Activated naive CD8-positive, alpha-beta T cell treated with anti-CD3 and anti-CD28 coated beads, Interleukin-2, amount 50 U/mL, for 16 hours (primary cell): ENCODE results near the gene SYPL2.
"Not testable (repeated sequence)": the region's sequence is repeated elsewhere in the genome, so short reads cannot be mapped to it uniquely, and the experiment has no call there.

Source experiments
- DNase-seq: peaks from one replicate; pipeline ENCODE4 v3.0.0-alpha.2; 2020; ENCODE audit warnings: low read depth, low spot score

SYPL2 gene

DNA sequence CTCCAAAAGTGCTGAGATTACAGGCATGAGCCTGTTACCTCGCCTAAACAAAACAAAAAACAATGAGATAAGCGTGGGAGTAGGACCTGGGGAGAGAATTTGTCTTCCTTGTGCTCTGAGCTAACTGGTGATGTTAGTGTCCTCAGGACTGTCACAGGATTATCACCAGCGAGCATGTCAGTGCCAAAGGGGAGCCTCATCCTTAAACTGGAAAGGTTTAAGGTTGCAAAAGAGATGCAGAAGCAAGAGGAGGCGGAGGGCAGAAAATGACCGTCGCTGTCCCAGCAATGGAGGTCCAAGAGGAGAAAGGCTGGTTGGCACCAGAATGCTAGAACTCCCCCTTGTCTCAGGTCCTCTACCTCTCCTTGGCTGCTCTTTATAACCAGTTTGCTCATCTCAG lies 3.9 kb downstream of the SYPL2 start:
- DNase-seq: no peak

DNA sequence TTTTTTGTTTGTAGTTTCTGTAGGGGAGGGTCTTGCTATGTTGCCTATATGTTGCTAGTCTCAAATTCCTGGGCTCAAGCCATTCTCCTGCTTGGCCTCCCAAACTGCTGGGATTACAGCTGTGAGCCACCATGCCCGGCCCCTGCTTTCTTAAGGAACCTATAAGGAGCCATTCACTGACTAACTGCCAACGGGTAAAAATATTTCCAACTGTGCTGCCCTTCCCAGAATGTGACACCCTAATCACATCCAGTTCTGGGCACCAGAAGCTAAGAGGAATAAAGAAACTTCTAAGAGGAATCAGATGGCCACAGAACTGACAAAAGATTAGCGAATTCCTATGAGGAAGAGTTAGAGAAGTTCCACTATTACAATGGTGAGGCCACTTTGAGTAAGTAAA lies 6.4 kb downstream of the SYPL2 start:
- no peak for DNase-seq

DNA sequence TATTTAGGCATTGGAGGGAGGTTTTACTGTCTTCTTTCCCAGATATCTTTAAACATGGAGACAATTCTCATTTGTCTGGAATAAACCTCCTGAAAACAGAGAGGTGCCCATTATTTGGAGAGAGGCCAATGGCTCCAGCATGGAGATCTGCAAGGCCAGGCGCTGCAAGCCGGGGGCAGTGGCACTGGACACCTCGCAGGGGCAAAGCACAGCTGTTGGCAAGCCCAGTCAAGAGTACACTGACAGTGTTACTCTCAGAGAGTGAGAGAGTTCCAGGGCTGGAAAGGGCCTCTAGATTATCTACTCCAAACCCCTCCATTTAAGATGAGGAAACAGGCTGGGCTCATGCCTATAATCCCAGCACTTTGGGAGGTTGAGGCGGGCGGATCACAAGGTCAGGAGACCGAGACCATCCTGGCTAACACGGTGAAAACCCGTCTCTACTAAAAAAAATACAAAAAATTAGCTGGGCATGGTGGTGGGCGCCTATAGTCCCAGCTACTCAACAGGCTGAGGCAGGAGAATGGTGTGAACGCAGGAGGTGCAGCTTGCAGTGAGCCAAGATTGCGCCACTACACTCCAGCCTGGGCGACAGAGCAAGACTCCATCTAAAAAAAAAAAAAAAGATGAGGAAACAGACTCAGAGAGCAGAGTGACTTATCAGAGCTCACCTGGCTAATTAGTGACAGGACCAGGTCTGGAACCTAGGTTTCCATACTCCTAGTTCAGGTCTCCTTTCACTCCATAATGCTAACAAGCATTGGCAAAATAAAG lies 7.1 kb downstream of the SYPL2 start:
- not testable (repeated sequence) for DNase-seq

DNA sequence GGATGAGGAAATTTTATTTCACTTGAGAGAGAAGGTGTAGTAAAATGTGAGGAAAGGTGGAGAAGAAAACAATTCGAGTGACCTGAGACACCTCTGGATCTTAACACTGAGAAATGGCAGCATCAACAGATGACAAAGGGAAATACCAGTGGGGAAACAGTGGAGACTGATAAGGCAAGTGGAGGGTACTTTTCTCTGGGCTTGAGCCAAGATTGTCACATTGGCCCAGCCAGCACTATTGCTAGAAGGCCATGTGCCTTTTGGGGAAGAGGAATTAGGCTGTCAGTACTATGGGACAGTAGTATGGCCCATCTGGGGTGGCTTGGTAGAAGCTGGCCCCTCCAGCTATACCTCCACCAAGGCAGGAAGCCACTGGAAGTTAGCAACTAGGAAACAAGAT lies 8.4 kb downstream of the SYPL2 start:
- no peak for DNase-seq

DNA sequence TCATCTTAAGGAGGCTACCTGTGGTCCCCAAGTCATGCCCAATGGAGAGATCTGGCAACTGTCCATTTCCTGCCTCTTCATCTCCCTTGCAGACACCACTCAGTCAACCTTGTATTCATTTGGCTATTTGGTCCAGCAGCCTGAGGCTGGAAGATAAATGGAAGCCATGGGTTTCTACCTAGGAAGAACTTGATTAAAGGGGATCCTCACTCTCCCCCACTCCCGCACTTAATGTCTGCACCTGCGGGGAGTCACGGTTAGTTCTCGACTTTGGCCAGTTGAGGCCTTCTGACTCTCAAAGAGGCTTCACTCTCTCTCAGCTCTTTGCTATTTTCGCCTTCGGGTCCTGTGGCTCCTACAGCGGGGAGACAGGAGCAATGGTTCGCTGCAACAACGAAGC lies 8.9 kb downstream of the SYPL2 start:
- DNase-seq: no peak

DNA sequence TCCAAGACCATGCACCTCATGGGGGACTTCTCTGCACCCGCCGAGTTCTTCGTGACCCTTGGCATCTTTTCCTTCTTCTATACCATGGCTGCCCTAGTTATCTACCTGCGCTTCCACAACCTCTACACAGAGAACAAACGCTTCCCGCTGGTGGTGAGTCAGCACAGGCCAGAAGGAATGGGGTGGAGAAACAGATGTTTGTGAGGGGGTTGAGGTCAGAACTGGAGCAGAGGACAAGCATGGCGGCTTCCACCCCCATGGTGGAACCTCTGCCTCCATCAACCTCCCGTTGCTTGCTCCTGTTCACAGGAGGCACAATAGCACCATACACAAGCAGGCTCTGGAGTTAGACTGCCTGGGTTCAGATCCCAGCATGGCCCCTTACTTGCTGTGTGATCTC lies 10.5 kb downstream of the SYPL2 start:
- no peak for DNase-seq

DNA sequence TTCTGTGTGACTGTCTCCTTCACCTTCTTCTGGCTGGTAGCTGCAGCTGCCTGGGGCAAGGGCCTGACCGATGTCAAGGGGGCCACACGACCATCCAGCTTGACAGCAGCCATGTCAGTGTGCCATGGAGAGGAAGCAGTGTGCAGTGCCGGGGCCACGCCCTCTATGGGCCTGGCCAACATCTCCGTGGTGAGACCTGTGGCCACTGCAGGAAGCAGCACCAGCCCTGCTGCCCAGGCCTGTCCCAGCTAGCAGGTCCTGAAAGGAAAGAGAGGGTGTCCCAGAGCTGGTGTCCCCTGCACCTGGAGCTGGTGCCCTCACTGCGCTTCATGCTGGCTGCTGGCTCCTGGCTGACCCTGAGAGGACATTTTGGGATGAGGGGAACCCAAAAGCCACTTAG lies 11.5 kb downstream of the SYPL2 start:
- DNase-seq: no peak

DNA sequence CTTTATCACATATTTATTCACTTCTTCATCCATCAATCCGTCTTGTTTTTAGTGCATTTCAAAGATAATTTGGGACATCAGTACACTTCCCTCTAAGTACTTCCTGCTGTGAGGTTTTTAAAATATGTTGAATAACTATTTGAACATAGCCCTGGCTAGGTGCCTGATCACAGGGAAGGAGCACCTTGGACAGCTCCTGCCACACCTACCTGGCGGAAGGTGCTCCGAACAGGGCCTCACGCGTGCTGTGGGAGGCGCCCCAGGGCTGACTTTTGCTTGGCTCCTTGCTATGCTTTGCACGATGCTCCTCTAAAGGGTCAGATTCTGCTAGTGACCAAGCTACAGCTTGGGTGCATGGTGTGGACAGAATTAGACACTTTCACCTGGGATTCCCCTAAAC lies 12.5 kb downstream of the SYPL2 start:
- DNase-seq: no peak

DNA sequence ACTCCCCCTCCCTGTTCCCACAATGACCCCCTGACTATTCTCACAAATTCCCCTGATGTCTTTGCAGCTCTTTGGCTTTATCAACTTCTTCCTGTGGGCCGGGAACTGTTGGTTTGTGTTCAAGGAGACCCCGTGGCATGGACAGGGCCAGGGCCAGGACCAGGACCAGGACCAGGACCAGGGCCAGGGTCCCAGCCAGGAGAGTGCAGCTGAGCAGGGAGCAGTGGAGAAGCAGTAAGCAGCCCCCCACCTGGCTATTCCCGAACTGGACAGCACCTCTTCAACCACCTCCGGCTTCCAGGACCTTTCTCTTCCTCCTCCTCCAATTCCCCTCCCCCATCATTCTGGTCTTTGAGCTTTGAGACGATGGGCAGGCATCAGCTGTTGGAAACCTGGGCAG lies 13.0 kb downstream of the SYPL2 start:
- DNase-seq: no peak

DNA sequence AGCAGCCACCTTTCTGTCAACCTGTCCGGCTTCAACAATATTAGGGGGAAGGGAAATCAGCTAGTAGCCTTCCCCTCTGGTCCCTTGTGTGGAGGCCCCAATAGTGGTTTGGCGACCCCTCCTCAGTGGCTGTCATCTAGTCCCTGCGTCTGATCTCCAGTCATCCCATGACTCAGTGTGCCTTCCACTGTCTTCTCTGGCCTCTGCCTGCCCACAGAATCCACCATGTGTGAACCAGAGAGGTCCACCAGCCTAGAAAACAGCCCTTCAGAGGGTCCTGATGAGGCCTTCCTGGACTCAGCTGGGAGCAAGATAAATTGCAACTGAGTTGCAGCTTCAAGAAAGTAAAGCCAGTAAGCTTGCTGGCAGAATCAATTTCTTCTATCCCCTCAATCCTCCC lies 13.6 kb downstream of the SYPL2 start:
- DNase-seq: no peak

DNA sequence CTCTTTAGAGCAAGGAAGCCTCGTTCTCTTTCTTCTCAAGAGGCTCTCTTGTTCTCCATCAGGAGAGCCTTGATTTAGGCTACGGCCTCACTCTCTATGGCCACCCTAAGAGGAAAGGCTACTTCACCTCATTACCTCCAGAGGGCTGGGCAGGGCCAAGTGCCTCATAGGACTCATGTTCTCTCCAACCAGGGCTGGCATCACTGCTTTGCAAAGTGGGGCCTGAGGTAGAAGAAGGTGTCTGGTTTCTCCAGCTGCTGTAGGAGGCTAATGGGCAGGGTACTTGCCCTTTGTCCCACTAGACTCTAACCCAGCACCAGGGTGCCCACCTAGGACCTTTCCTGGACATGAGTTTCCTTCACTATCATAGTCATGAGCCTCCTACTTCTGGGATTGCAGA lies 15.3 kb downstream of the SYPL2 start:
- DNase-seq: no peak

DNA sequence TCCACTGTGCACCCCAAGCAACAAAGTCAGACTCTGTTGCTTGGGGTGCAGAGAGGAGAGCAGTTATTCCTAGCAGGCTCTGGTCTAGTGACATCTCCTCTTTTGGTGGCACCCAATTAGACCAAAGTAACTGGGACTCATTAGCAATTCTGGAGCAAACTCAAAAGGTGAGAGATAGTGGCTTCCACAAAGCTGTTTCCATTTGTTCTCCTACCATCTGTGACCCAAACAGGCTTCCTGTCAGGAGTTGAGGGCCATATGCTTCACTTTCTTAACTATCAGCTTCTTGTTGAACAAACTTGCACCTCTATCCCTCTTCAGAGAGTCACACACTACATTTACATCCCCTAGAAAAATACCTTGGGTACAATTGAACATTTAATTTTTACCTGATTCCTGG lies 15.9 kb downstream of the SYPL2 start:
- no peak for DNase-seq

DNA sequence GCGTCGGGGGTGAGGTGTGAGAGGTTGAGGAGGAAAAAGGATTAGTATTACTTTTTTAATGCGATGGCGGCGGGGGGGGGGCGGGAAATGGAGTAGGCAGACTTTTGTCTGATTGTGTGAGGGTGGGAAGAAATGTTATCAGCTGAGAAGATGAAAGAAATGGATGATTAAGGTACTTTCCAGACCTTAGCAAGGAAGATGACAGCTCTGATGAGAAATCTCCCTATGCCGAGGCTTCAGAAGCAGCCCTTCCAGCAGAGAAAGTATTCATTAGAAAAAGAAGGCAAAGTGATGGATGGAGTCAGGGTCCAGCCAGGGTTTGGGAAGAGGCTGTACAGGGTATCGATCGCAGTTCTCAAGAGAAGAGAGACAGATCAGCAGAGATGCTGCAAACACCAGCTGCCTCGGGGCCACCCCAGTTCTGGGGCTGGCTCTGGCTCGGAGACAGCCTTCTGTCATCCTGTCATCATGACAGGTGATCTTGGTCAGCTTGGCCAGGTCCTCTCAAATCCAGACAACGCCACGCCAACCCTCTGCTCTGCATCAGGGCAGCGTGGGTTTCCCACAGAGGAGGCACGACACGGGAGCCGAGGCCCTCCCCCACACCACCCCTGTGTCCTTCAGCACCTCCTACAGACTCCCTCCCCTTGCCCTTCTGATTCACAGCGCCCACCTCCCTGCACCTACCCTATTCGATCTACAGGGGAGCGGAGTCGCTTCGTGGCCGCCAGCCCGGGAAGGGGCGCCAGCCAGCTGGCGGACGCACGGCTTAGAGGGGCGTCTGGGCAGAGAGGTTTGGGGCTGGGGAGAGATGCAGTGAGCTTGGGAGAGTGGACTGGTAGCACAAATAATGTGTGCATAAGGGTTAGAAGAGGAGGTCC lies 16.7 kb downstream of the SYPL2 start:
- DNase-seq: no peak

DNA sequence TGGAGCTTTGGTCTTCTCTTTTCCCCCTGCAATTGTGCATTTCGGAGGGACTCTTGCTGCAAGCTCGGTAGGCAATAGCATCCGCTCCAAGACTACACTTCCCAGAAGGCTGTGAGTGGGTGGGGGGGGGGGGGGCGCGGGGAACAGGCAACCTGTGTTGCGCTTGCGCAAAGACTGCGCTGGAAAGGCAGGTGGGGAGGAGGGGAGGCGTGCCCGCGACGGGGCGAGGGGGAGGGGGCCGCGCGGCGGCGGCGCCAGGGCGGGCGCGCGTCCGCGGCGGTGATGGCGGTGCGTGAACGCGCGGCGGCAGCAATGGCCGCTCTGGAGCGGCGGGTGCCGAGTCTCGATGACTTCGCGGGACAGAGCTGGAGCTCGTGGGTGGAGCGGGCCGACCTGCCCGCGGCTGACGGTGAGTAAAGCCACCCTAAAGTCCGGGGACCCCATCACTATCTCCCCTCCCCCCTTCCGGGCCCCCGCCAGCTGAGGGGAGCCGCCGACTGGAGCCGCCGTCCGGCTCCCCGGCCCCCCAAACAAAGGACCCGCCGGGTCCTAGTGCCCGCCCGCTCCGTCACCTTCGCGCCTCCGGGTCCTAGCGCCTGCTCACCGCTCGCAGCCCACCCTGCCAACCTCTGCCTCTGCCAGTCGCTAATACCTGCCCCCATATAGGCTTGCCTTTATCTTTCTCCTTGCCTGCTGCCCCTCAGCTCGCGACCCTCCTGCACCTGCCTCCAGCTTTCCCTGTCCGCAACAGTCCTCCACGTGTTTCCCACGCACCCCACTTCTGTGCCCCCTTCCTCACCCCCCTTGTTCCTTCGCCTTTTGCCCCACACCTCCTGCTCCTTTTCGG lies 17.5 kb downstream of the SYPL2 start, which contains the start of gene ATXN7L2:
ATXN7L2 (plus strand) TSS at position 234 of the 847 bp plus-strand sequence; CDS start at position 283, 49 bp downstream.
- DNase-seq: peak; percentile 78

DNA sequence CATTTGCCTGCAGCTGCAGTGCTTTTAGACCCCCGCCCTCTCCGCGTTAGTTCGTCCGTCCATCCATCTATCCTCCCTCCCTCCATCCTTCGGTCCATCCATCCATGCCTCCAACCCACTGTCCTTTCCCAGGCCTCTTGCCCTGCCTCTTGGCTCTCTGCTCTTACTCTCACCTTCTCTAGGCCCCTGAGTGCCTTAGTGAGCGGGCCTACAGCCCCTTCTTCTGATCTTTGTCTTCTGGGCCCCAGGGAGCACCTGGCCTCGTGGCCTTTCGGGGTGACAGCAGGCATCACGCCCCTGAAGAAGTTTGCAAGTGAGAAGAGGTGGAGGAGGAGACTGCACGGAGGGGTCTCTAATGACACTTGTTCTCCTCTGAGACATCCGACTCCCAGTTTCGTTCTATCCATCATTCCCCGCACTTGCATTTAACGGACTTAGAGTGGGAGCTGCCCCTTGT lies 18.2 kb downstream of the SYPL2 start:
- DNase-seq: no peak

DNA sequence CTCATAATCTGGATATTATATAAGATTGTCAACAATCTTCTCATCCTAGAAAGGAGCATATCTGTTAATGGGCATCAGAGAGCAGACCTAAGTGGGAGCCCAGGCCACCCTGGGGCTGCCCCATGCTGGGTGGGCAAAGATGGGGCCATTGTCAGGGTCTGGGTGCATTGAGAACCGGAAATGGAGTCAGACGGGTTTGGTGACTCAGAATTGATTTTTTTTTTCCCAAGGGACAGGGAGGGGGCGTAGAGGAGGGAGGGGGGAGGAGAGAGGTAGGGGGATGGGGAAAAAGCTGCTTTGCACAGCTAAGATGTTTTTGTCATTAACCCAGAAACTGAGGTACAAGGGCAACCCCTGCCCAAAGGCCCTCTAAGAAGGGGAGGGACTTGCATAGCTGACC lies 18.7 kb downstream of the SYPL2 start:
- no peak for DNase-seq

DNA sequence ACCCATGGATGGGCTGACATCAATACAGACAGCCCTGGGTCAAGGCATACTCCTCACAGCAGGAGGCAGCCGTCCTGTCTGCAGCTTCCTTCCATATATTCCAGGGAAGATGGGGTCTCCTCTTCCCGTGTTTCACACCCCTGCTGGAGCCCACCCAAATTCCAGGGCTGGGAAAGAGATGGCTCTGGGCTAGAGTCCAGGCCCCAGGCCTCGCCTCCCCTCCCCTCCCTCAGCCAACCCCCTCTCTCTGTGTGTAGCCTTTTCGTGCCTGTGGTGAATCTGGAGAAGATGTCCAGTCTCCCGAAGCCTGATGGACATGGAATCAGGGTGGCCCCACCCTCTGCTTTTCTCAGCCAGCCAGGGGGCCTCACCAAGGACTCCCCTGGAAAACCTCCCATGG lies 20.9 kb downstream of the SYPL2 start:
- DNase-seq: no peak

DNA sequence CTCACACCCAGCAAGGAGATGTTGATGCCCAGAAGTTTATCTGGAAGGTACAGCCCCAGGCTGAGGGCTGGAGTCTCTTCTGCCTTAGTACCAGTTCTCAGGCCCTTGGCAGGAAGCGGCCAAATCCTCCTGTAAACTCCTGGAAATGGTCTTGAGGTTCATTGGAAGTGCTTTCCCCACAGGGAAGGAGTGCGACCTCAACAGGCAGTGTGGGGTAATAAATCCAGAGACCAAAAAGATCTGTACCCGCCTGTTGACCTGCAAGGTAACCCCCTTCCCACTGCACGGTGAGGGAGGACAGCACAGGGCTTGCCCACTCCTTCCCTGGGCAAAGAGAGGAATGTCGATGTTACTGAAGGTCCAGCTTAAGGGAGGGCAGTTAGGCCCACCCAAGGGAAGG lies 21.9 kb downstream of the SYPL2 start:
- DNase-seq: no peak

DNA sequence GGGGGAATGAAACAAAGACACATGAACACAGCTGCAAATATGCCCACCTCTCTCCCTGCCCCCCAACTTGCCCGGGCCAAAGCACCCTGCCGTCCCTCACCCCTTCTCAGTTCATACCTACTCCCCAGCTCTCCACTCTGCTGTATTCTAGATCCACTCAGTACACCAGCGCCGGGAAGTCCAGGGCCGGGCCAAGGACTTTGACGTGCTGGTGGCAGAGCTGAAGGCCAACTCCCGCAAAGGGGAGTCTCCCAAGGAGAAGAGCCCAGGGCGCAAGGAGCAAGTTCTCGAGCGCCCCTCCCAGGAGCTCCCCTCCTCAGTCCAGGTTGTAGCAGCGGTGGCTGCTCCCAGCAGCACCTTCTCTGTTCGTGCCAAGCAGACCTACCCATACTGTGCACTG lies 22.4 kb downstream of the SYPL2 start:
- DNase-seq: no peak

DNA sequence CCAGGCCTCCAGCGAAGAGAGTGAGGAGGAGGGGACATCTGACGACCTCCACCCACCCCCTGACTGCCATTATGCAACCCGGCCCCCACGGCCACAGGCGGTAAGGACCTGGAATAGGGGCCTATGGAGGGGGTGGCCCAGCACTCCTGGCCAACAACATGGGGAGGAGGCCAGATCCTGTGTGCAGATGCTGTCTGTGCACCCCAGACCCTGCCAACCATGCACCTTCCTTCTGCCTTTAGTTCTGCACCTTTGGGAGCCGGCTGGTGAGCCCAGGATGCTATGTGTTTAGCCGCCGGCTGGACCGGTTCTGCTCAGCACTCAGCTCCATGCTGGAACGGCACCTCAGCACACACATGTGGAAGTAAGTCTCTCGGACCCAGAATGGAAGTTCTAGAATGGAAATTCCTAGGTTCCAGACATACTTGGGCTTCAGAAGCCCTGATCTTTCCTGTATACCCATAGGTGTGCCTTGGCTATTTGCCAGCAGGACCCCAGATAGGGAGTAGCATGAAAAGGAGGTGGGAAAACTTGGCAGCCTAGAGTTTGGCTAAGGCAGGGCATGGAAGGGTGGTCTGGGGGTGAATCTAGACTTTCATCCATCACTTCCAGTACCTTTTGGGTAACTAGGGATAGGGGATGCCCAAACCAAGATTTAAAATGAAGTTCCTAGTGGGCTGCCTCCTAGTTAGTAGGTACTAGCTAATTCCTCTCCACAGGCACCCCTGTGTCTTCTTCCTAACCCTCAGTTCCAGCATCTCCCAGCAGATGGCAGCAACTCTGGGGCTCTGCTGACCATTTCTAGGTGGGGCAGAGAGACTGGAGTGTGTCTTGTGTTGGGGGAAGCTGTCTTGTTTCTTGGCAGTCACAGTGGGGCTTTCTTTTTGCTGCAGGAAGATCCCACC lies 23.9 kb downstream of the SYPL2 start:
- DNase-seq: peak; percentile 46

DNA sequence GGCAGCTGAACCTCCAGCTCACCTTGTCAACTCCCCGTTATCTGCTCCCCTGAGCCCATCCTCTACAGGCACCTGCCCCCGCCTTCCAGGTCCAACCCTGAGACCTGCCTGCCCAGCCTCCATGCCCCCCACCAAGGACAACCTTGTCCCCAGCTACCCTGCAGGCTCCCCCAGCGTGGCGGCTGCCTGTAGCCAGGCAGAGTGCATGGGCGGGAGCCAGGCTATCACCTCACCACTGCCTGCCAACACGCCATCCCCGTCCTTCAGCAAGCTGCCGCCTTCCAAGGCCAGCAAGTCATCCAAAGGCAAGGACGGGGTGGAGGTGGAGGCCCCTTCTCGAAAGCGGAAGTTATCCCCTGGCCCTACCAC lies 24.6 kb downstream of the SYPL2 start:
- DNase-seq: no peak
